ENCODE measurements around the gene CCDC124.

CCDC124 gene

GRCh38 chr19:17993076-17993813 lies 60.4 kb downstream of the CCDC124 start:
- no peak for TF ChIP-seq CTCF (IDR thresholded peaks at IDR 0.05; ENCODE audit: low read depth, low read length, missing control alignments)
- no peak overlapping the region for H3K4me3 ChIP-seq (ENCODE audit: low read depth, low read length)
- DNase-seq (ENCODE audit: low read depth), result no peak

All from GM12864 (cell line).